ENCODE results near the gene PSEN2. TPM values are rescaled to one million over a fixed set of nuclear protein-coding genes. Genes with fewer than 3 reads are reported as not detected.

PSEN2 gene
- total and polyA plus RNA-seq, 9 of the 15 experiments (the other 6 are each of a cell fraction or from before 2014, with no cell fraction given) = 2.3 to 21.5 (median 13.7) TPM

GRCh38 chr1:226938903-226939437 is 68.6 kb downstream of the PSEN2 start (continued):
- TF ChIP-seq MBD1 (CRISPR knock-in tag; IDR thresholded peaks at IDR 0.05) = peak; percentile 97
- TF ChIP-seq KDM1A (IDR thresholded peaks at IDR 0.05) = peak; percentile 22 to 44; a peak in 1 of 4 replicates
- no peak for TF ChIP-seq BRF1 (IDR thresholded peaks at IDR 0.05; ENCODE audit: borderline replicate concordance, extremely low read depth, insufficient read length)
- peak; percentile 92 for TF ChIP-seq ZNF175 (CRISPR knock-in tag; IDR thresholded peaks at IDR 0.05; ENCODE audit: low read depth)
- peak; percentile 16; the same call in 1 of the 2 replicates for TF ChIP-seq JUND (IDR thresholded peaks at IDR 0.05; ENCODE audit: borderline replicate concordance, low read depth, low read length)
- TF ChIP-seq JUND (tag; IDR thresholded peaks at IDR 0.05; ENCODE audit: borderline replicate concordance, low read depth, low read length) = 0 out of 3 replicates have a peak, but pooled peaks have one; percentile 30
- TF ChIP-seq ARID4B (CRISPR knock-in tag; IDR thresholded peaks at IDR 0.05) = no peak
- no peak for TF ChIP-seq E2F8 (IDR thresholded peaks at IDR 0.05; ENCODE audit: low read depth, partially characterized antibody)
- TF ChIP-seq HIVEP1 (CRISPR knock-in tag; IDR thresholded peaks at IDR 0.05) = no peak
- 0 out of 2 replicates have a peak, but pooled peaks have one; percentile 42 for TF ChIP-seq ZNF644 (tag; IDR thresholded peaks at IDR 0.05; ENCODE audit: low read depth)
- TF ChIP-seq ATF3 (IDR thresholded peaks at IDR 0.05) = peak; percentile 53
- TF ChIP-seq ATF3 (CRISPR knock-in tag; conservative IDR thresholded peaks at IDR 0.05) = no peak
- no peak for TF ChIP-seq SETDB1 (IDR thresholded peaks at IDR 0.05; ENCODE audit: low read length)
- 0 out of 2 replicates have a peak, but pooled peaks have one; percentile 23 for TF ChIP-seq NR2C1 (IDR thresholded peaks at IDR 0.05)
- TF ChIP-seq NR2C1 (tag; IDR thresholded peaks at IDR 0.05) = peak; percentile 16; the same call in 1 of the 2 replicates
- TF ChIP-seq ZNF384 (IDR thresholded peaks at IDR 0.05; ENCODE audit: low read depth, low read length) = peak; percentile 94
- TF ChIP-seq RCOR1 (IDR thresholded peaks at IDR 0.05; ENCODE audit: borderline replicate concordance in 1 of 2, low read depth in 2 of 2, low read length in 2 of 2) = no peak
- 0 out of 2 replicates have a peak, but pooled peaks have one; percentile 30 for TF ChIP-seq POLR2AphosphoS5 (IDR thresholded peaks at IDR 0.05; ENCODE audit: control insufficient read depth, insufficient read depth, low read depth, low read length)
